Measurements from ENCODE around the gene FRMPD4.

GRCh38 chrX:12611471-12611870, 473.2 kb downstream of the FRMPD4 start:
- TF ChIP-seq POLR2A (IDR thresholded peaks at IDR 0.05; ENCODE audit: low read length) (no peak), GATA1 (IDR thresholded peaks at IDR 0.05; ENCODE audit: low read depth, low read length) (no peak)
